Measurements from ENCODE around the gene NOTCH4. TPM values are rescaled to one million over a fixed set of nuclear protein-coding genes. Genes with fewer than 3 reads are reported as not detected.

NOTCH4 gene
- total and polyA plus RNA-seq, 8 donors = 3.1 to 45.2 (median 5.9) TPM

DNA sequence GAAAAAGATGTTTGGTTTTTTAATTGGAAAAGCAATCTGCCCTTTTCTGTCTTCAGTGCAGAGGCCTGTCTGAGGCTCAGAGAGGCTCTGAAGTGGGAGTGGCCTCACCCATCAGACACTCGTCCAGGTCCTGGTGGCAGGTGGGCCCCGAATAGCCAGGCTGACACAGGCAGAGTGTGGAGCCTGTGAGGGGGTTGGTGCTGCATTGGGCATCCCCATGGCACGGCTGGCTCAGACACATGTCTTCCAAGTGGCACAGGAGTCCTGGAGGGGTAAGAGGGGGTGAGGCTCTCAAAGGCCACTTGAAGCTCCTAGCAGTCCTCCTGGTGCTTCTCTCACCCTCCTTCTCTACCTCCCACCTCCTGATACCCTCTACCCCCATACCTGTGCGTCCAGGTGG, 3.8 kb downstream of the NOTCH4 start:
- ATAC-seq = no peak
- Histone ChIP-seq H3K4me3 (no peak overlapping the region), H3K36me3 (no peaks in the 10 kb centered on the region), H3K9me3 (no peaks in the 10 kb centered on the region), H3K27me3 (no peaks in the 10 kb centered on the region), H3K4me1 (no peaks in the 10 kb centered on the region), H3K27ac (no peak overlapping the region)
- no peak for DNase-seq
- TF ChIP-seq, protein P1, sequence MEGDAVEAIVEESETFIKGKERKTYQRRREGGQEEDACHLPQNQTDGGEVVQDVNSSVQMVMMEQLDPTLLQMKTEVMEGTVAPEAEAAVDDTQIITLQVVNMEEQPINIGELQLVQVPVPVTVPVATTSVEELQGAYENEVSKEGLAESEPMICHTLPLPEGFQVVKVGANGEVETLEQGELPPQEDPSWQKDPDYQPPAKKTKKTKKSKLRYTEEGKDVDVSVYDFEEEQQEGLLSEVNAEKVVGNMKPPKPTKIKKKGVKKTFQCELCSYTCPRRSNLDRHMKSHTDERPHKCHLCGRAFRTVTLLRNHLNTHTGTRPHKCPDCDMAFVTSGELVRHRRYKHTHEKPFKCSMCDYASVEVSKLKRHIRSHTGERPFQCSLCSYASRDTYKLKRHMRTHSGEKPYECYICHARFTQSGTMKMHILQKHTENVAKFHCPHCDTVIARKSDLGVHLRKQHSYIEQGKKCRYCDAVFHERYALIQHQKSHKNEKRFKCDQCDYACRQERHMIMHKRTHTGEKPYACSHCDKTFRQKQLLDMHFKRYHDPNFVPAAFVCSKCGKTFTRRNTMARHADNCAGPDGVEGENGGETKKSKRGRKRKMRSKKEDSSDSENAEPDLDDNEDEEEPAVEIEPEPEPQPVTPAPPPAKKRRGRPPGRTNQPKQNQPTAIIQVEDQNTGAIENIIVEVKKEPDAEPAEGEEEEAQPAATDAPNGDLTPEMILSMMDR (IDR thresholded peaks at IDR 0.05) = no peak
- FAIRE-seq = no peak
- 48% methylated on average over 4 of the region's 4 CpGs for WGBS, 2 donors
- intact Hi-C loops (cut with DNase I) = no loop called here

DNA sequence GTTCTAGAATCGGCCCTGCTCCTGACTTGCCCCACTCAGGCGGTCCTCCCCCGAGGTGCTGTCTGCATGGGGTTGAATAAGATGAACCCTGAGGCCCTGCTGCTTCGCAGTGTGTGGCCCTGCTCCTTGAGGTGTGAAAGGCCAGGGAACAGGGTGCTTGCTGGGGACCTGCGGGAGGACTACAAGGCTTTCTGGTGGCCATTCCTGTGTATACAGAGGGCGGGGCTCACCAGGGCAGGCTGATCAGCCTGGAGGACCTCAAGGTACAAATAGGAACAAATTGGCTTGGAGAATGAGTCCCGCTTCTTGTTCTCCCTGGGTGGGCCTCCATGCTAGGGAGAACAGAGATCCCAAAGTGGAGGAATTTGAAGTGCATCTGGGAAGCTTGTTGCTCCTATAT, 5.7 kb downstream of the NOTCH4 start:
- Histone ChIP-seq H3K4me1 (no peaks in the 10 kb centered on the region), H3K27ac (no peak overlapping the region), H3K9me3 (no peaks in the 10 kb centered on the region), H3K36me3 (no peaks in the 10 kb centered on the region), H3K4me3 (no peak overlapping the region), H3K27me3 (no peaks in the 10 kb centered on the region)
- FAIRE-seq = no peak
- 65 to 79% methylated on average over 7 of the region's 7 CpGs for WGBS, 2 donors
- no peak for DNase-seq
- intact Hi-C loops (cut with DNase I) = no loop called here
- TF ChIP-seq, protein P1 (IDR thresholded peaks at IDR 0.05) = no peak
- no peak for ATAC-seq

DNA sequence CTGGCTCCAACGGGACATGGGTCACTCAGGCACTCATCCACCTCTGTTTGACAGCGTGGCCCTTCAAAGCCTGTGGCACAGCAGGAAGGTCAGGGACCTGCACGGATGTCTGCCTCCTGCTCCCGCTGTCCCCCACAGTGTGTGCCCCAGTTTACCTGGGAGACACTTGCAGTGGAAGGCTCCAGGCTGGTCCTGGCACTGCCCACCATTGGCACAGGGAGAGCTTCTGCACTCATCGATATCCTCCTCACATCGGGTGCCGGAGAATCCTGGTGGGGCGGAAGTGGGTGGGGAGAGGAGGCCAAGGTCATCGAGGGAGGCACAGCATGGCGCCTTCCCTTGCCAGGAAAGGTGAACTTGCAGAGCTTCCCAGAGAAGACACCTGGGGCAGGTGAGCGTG, 6.9 kb downstream of the NOTCH4 start:
- ATAC-seq (no peak), DNase-seq (no peak), FAIRE-seq (no peak)
- 70 to 79% methylated on average over 11 of the region's 11 CpGs for WGBS, 2 donors
- H3K36me3 ChIP-seq = no peaks in the 10 kb centered on the region
- H3K27ac ChIP-seq = no peak overlapping the region
- TF ChIP-seq, protein P1 (IDR thresholded peaks at IDR 0.05) = no peak
- H3K4me1 ChIP-seq = no peaks in the 10 kb centered on the region
- H3K9me3 ChIP-seq = no peaks in the 10 kb centered on the region
- intact Hi-C loops (cut with DNase I) = no loop called here
- H3K27me3 ChIP-seq = no peaks in the 10 kb centered on the region
- H3K4me3 ChIP-seq = no peak overlapping the region

DNA sequence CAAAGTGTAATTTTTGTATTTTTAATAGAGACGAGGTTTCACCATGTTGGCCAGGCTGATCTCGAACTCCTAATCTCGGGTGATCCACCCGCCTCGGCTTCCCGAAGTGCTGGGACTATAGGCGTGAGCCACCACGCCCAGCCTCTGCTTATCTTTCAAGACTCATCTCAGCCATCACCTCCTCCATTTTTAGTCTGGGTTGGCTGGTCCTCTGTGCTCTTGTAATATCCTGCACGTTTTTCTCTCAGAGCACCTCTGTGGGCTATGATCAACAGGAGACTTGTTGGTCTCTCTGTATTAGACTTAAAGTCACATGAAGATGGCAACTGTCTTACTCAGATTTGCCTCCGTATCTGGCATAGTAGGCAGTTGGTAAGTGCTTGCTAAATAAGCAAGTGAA, 7.6 kb downstream of the NOTCH4 start:
- ATAC-seq (no peak), DNase-seq (no peak), FAIRE-seq (no peak)
- no peaks in the 10 kb centered on the region for H3K9me3 ChIP-seq
- TF ChIP-seq, protein P1 (IDR thresholded peaks at IDR 0.05) = no peak
- H3K36me3 ChIP-seq = no peaks in the 10 kb centered on the region
- H3K27me3 ChIP-seq = no peaks in the 10 kb centered on the region
- no peak overlapping the region for H3K27ac ChIP-seq
- H3K4me3 ChIP-seq = no peak overlapping the region
- H3K4me1 ChIP-seq = no peaks in the 10 kb centered on the region
- intact Hi-C loops (cut with DNase I) = no loop called here
- WGBS, 2 donors = 62 to 77% methylated on average over 10 of the region's 10 CpGs

DNA sequence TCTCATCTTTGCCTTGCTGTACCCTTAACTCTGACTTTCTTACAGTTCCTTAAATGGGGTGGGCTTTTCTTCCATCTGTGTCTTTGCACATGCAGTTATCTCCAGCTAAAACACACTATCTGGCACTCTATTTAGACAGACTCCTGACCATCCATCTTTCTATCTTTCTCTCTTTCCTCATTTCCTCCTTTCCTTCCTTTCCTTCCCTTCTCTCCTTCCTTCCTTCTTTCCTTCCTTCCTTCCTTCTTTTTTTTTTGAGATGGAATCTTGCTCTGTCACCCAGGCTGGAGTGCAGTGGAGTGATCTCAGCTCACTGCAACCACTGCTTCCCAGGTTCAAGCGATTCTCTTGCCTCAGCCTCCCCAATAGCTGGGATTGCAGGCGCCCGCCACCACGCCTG, 8.2 kb downstream of the NOTCH4 start:
- FAIRE-seq = no peak
- TF ChIP-seq, protein P1 (IDR thresholded peaks at IDR 0.05) = no peak
- no peak overlapping the region for H3K4me3 ChIP-seq
- no peaks in the 10 kb centered on the region for H3K27me3 ChIP-seq
- DNase-seq = no peak
- WGBS, 2 donors = 84 to 95% methylated on average over 4 of the region's 4 CpGs
- no peaks in the 10 kb centered on the region for H3K9me3 ChIP-seq
- H3K4me1 ChIP-seq = no peaks in the 10 kb centered on the region
- intact Hi-C loops (cut with DNase I) = no loop called here
- ATAC-seq = no peak
- no peaks in the 10 kb centered on the region for H3K36me3 ChIP-seq
- H3K27ac ChIP-seq = no peak overlapping the region

All from pancreas (tissue), 10 donors.